Caco-2 (cell line): ENCODE results near the gene NXN. TPM values are rescaled to one million over a fixed set of nuclear protein-coding genes. Genes with fewer than 3 reads are reported as not detected.

Source experiments
- BruUV-seq: library from RNA; stranded (reverse); fragments of 400-500 nt; replicated peaks from 2 replicates; lab custom pipeline; 2021; lab: Mats Ljungman, UMichigan
- CTCF ChIA-PET: fragments of 300-600 bp; sonication (Branson Sonifier 250); formaldehyde crosslinking; loops from one replicate; lab custom pipeline; 2022; ENCODE audit warnings: antibody characterized with exemption; lab: Charles Lee
- POLR2A ChIA-PET: fragments of 300-600 bp; sonication (Branson Sonifier 250); formaldehyde crosslinking; loops from one replicate; lab custom pipeline; 2022; ENCODE audit warnings: antibody characterized with exemption; lab: Charles Lee
- DNase-seq, 2 experiments: peaks; one replicate each; pipeline versions ENCODE4 v3.0.0 to v3.0.0-alpha.2; 2020 to 2022
- H3K27me3 ChIP-seq: replicated peaks from 2 replicates; pipeline ENCODE4 v1.6.0; 2011; ENCODE audit warnings: low read length; ENCODE audit not compliant: control insufficient read depth, insufficient read depth
- H3K36me3 ChIP-seq: 2 replicates; pipeline ENCODE4 v1.5.1; 2011; ENCODE audit warnings: low read length; ENCODE audit not compliant: control insufficient read depth, insufficient read depth
- H3K4me1 ChIP-seq: fragments of 250-450 bp; sonication (Bioruptor Pico); 2 replicates; pipeline ENCODE4 v1.5.1; 2020; ENCODE audit warnings: mild to moderate bottlenecking
- H3K4me3 ChIP-seq: 2 replicates; pipeline ENCODE4 v1.5.1; 2011; ENCODE audit warnings: low read depth, mild to moderate bottlenecking, control low read depth, low read length
- H3K9me3 ChIP-seq: fragments of 250-450 bp; sonication (Bioruptor Pico); 2 replicates; pipeline ENCODE4 v1.5.1; 2020; ENCODE audit warnings: mild to moderate bottlenecking, moderate library complexity
- H3K27ac Mint-ChIP-seq: one replicate; pipeline ENCODE4 v1.8.0; 2022; ENCODE audit warnings: mixed read lengths; ENCODE audit not compliant: unreplicated experiment
- H3K27me3 Mint-ChIP-seq: one replicate; pipeline ENCODE4 v1.8.0; 2022; ENCODE audit warnings: mixed read lengths; ENCODE audit not compliant: insufficient read depth, unreplicated experiment
- H3K36me3 Mint-ChIP-seq: one replicate; pipeline ENCODE4 v1.8.0; 2022; ENCODE audit warnings: mild to moderate bottlenecking, mixed read lengths; ENCODE audit not compliant: insufficient read depth, unreplicated experiment
- H3K4me1 Mint-ChIP-seq: one replicate; pipeline ENCODE4 v1.8.0; 2022; ENCODE audit warnings: low read depth, mixed read lengths; ENCODE audit not compliant: unreplicated experiment
- H3K4me3 Mint-ChIP-seq: one replicate; pipeline ENCODE4 v1.8.0; 2022; ENCODE audit warnings: mild to moderate bottlenecking, moderate library complexity, mixed read lengths; ENCODE audit not compliant: unreplicated experiment
- H3K9me3 Mint-ChIP-seq: one replicate; pipeline ENCODE4 v1.8.0; 2022; ENCODE audit warnings: mixed read lengths; ENCODE audit not compliant: unreplicated experiment
- CTCF ChIP-seq, 2 experiments: fragments of 200-600 bp in 1 of 2; IDR thresholded peaks; 1 replicate in 1 of 2; 2 replicates in 1 of 2; pipeline versions ENCODE4 v1.5.1 to v1.8.0; 2011 to 2022; ENCODE audit warnings: antibody characterized with exemption in 1 of 2, control low read depth in 1 of 2, inconsistent platforms in 1 of 2, low read depth in 1 of 2, low read length in 1 of 2, mild to moderate bottlenecking in 1 of 2, moderate library complexity in 1 of 2; ENCODE audit not compliant: insufficient read depth in 1 of 2, severe bottlenecking in 1 of 2, unreplicated experiment in 1 of 2
- intact Hi-C: fragments of 100-400 bp; cut with micrococcal nuclease; formaldehyde crosslinking; loops from one replicate; pipeline ENCODE4 v1.10.0; 2022; ENCODE audit not compliant: unreplicated experiment
- total RNA-seq: library from RNA; stranded (reverse); gene quantifications from 2 replicates; pipeline ENCODE4 v1.2.3, GENCODE V29; 2022

NXN gene
- total RNA-seq, 1 experiment from 2014 or later = 76.7 TPM

- Mint-ChIP-seq H3K9me3 (no peaks in the 10 kb centered on the region), H3K27ac (no peak overlapping the region), H3K4me1 (no peaks in the 10 kb centered on the region), H3K4me3 (no peak overlapping the region), H3K27me3 (no peaks in the 10 kb centered on the region), H3K36me3 (peaks cover 79% of the 10 kb centered on the region)
- no peaks in the 10 kb centered on the region for H3K9me3 ChIP-seq
- no peak overlapping the region for H3K4me3 ChIP-seq
- POLR2A ChIA-PET = no interaction called here
- DNase-seq = no peak
- no peaks in the 10 kb centered on the region for H3K4me1 ChIP-seq
- no peak for TF ChIP-seq CTCF (IDR thresholded peaks at IDR 0.05; ENCODE audit: insufficient read depth in 1 of 2, low read depth in 1 of 2, low read length in 1 of 2, severe bottlenecking in 1 of 2, unreplicated experiment in 1 of 2)
- H3K36me3 ChIP-seq = no peaks in the 10 kb centered on the region
- no TSS peak for BruUV-seq
- no peaks in the 10 kb centered on the region for H3K27me3 ChIP-seq
- intact Hi-C loops = no loop called here
- CTCF ChIA-PET = no interaction called here
Observed at GRCh38 chr17:774313-774584, 205.3 kb downstream of the NXN start.

GRCh38 chr17:773467-774312 is 205.9 kb downstream of the NXN start:
- no peaks in the 10 kb centered on the region for H3K27me3 ChIP-seq
- no peak overlapping the region for H3K4me3 ChIP-seq
- no peaks in the 10 kb centered on the region for H3K4me1 Mint-ChIP-seq
- no peak for DNase-seq
- no peak overlapping the region for H3K27ac Mint-ChIP-seq
- peaks cover 84% of the 10 kb centered on the region for H3K36me3 Mint-ChIP-seq
- intact Hi-C loops = no loop called here
- ChIA-PET POLR2A (no interaction called here), CTCF (no interaction called here)
- BruUV-seq = no TSS peak
- no peak overlapping the region for H3K4me3 Mint-ChIP-seq
- no peaks in the 10 kb centered on the region for H3K9me3 Mint-ChIP-seq
- H3K27me3 Mint-ChIP-seq = no peaks in the 10 kb centered on the region
- TF ChIP-seq CTCF (IDR thresholded peaks at IDR 0.05; ENCODE audit: insufficient read depth in 1 of 2, low read depth in 1 of 2, low read length in 1 of 2, severe bottlenecking in 1 of 2, unreplicated experiment in 1 of 2) = no peak
- no peaks in the 10 kb centered on the region for H3K9me3 ChIP-seq
- H3K36me3 ChIP-seq = no peaks in the 10 kb centered on the region
- no peaks in the 10 kb centered on the region for H3K4me1 ChIP-seq

GRCh38 chr17:773016-773415 is 206.6 kb downstream of the NXN start:
- H3K4me1 Mint-ChIP-seq = no peaks in the 10 kb centered on the region
- no peak for TF ChIP-seq CTCF (IDR thresholded peaks at IDR 0.05; ENCODE audit: insufficient read depth in 1 of 2, low read depth in 1 of 2, low read length in 1 of 2, severe bottlenecking in 1 of 2, unreplicated experiment in 1 of 2)
- H3K4me3 Mint-ChIP-seq = no peak overlapping the region
- no peaks in the 10 kb centered on the region for H3K27me3 Mint-ChIP-seq
- Histone ChIP-seq H3K4me3 (no peak overlapping the region), H3K36me3 (no peaks in the 10 kb centered on the region), H3K9me3 (no peaks in the 10 kb centered on the region), H3K4me1 (no peaks in the 10 kb centered on the region), H3K27me3 (no peaks in the 10 kb centered on the region)
- ChIA-PET POLR2A (no interaction called here), CTCF (no interaction called here)
- no peak for DNase-seq
- intact Hi-C loops = no loop called here
- H3K9me3 Mint-ChIP-seq = no peaks in the 10 kb centered on the region
- H3K36me3 Mint-ChIP-seq = peaks cover 82% of the 10 kb centered on the region
- H3K27ac Mint-ChIP-seq = no peak overlapping the region
- BruUV-seq = no TSS peak
